Measurements from ENCODE around the gene DLGAP3.

DLGAP3 gene

GRCh38 chr1:34905098-34905459, 24.4 kb downstream of the DLGAP3 start:
- no peak for DNase-seq (ENCODE audit: low read depth in 2 of 2)

- no peak for DNase-seq (ENCODE audit: low read depth in 2 of 2)
These were observed 25.0 kb downstream of the DLGAP3 start for GRCh38 chr1:34904236-34905097.

- DNase-seq (ENCODE audit: low read depth in 2 of 2), result no peak
These were observed 27.5 kb downstream of the DLGAP3 start for GRCh38 chr1:34901919-34902318.

GRCh38 chr1:34900775-34901502, 28.5 kb downstream of the DLGAP3 start:
- DNase-seq (ENCODE audit: low read depth in 2 of 2), result no peak

GRCh38 chr1:34899906-34900305, 29.5 kb downstream of the DLGAP3 start:
- DNase-seq (ENCODE audit: low read depth in 2 of 2), result no peak

GRCh38 chr1:34899471-34899870, 30.0 kb downstream of the DLGAP3 start:
- DNase-seq (ENCODE audit: low read depth in 2 of 2), result no peak

GRCh38 chr1:34898330-34898761, 31.1 kb downstream of the DLGAP3 start:
- no peak for DNase-seq (ENCODE audit: low read depth in 2 of 2)

GRCh38 chr1:34896612-34897011, 32.8 kb downstream of the DLGAP3 start:
- DNase-seq (ENCODE audit: low read depth in 2 of 2), result no peak

GRCh38 chr1:34889705-34890104, 39.7 kb downstream of the DLGAP3 start:
- no peak for DNase-seq (ENCODE audit: low read depth in 2 of 2)

- DNase-seq (ENCODE audit: low read depth in 2 of 2), result no peak
These were observed 41.9 kb downstream of the DLGAP3 start for GRCh38 chr1:34887593-34887992.

GRCh38 chr1:34885405-34886247, 43.8 kb downstream of the DLGAP3 start:
- DNase-seq (ENCODE audit: low read depth in 2 of 2), result peak in 1 of 2 donors; percentile 16

GRCh38 chr1:34884961-34885360, 44.5 kb downstream of the DLGAP3 start:
- no peak for DNase-seq (ENCODE audit: low read depth in 2 of 2)

GRCh38 chr1:34884536-34884935, 44.9 kb downstream of the DLGAP3 start:
- no peak for DNase-seq (ENCODE audit: low read depth in 2 of 2)

GRCh38 chr1:34879230-34879629, 50.2 kb downstream of the DLGAP3 start:
- DNase-seq (ENCODE audit: low read depth in 2 of 2), result no peak

- DNase-seq (ENCODE audit: low read depth in 2 of 2), result no peak
These were observed 53.0 kb downstream of the DLGAP3 start for GRCh38 chr1:34876406-34876805.

GRCh38 chr1:34874296-34874952, 55.0 kb downstream of the DLGAP3 start:
- DNase-seq (ENCODE audit: low read depth in 2 of 2), result no peak

- DNase-seq (ENCODE audit: low read depth in 2 of 2), result no peak
These were observed 57.3 kb downstream of the DLGAP3 start for GRCh38 chr1:34872133-34872503.

- DNase-seq (ENCODE audit: low read depth in 2 of 2), result no peak
These were observed 57.9 kb downstream of the DLGAP3 start for GRCh38 chr1:34871443-34872132.

- no peak for DNase-seq (ENCODE audit: low read depth in 2 of 2)
These were observed 59.1 kb downstream of the DLGAP3 start for GRCh38 chr1:34870395-34870794.

- no peak for DNase-seq (ENCODE audit: low read depth in 2 of 2)
These were observed 59.7 kb downstream of the DLGAP3 start for GRCh38 chr1:34869760-34870159.

All from stimulated activated CD8-positive, alpha-beta memory T cell treated with anti-CD3 and anti-CD28 coated beads, Interleukin-7, amount 100 ng/mL, for 1 hour (primary cell).